H1 (cell line): Measurements from ENCODE around the gene GPD1L. TPM values are rescaled to one million over a fixed set of nuclear protein-coding genes. Genes with fewer than 3 reads are reported as not detected.

ENCODE experiments used
- CTCF ChIA-PET: fragments of 300-600 bp; sonication (Branson Sonifier 250); formaldehyde crosslinking; loops from one replicate; lab custom pipeline; 2021; ENCODE audit not compliant: partially characterized antibody; lab: Charles Lee
- POLR2A ChIA-PET: fragments of 300-600 bp; sonication (Branson Sonifier 250); formaldehyde crosslinking; loops from one replicate; lab custom pipeline; 2021; ENCODE audit warnings: inconsistent platforms; ENCODE audit not compliant: partially characterized antibody; lab: Charles Lee
- DNase-seq, 2 experiments: peaks; one replicate each; pipeline versions ENCODE4 v3.0.0 to v3.0.0-alpha.2; 2010 to 2022; ENCODE audit warnings: low spot score in 2 of 2, low read depth in 1 of 2, mixed read lengths in 1 of 2
- FAIRE-seq: peaks from 2 replicates; lab custom pipeline; 2011; peaks lifted over from hg19 to GRCh38; lab: Jason Lieb, UNC
- H2AFZ ChIP-seq: 2 replicates; pipeline ENCODE4 v1.8.1; 2012; ENCODE audit warnings: low read length, inconsistent platforms
- H2AK5ac ChIP-seq: 2 replicates; pipeline ENCODE4 v1.6.1; 2013; ENCODE audit warnings: low read depth, low read length
- H2BK120ac ChIP-seq: replicated peaks from 2 replicates; pipeline ENCODE3; 2013; ENCODE audit warnings: low read depth, low read length, inconsistent platforms
- H2BK12ac ChIP-seq: 2 replicates; pipeline ENCODE4 v1.6.1; 2013; ENCODE audit warnings: low read depth, low read length
- H2BK15ac ChIP-seq: 2 replicates; pipeline ENCODE4 v1.6.1; 2013; ENCODE audit warnings: low read length
- H2BK20ac ChIP-seq: 2 replicates; pipeline ENCODE4 v1.6.1; 2013; ENCODE audit warnings: low read length
- H2BK5ac ChIP-seq: 2 replicates; pipeline ENCODE4 v1.6.1; 2013; ENCODE audit warnings: low read depth, low read length
- H3K14ac ChIP-seq: 2 replicates; pipeline ENCODE4 v1.6.1; 2013; ENCODE audit warnings: inconsistent platforms; ENCODE audit not compliant: insufficient read length
- H3K18ac ChIP-seq: 2 replicates; pipeline ENCODE4 v1.6.1; 2013; ENCODE audit warnings: low read length; ENCODE audit errors: extremely low read depth
- H3K23ac ChIP-seq: 2 replicates; pipeline ENCODE4 v1.6.1; 2013; ENCODE audit warnings: inconsistent platforms; ENCODE audit not compliant: insufficient read length
- H3K23me2 ChIP-seq: 2 replicates; pipeline ENCODE4 v1.6.1; 2013; ENCODE audit warnings: low read depth, low read length
- H3K27ac ChIP-seq: 2 replicates; pipeline ENCODE4 v1.6.1; 2011; ENCODE audit warnings: low read depth, low read length, inconsistent platforms
- H3K27me3 ChIP-seq, 4 experiments: replicated peaks in 1 of 4; 1 replicate in 1 of 4; 2 replicates in 3 of 4; pipeline versions ENCODE4 v1.6.1 to v1.8.1; 2011 to 2013; ENCODE audit warnings: low read length in 3 of 4, mild to moderate bottlenecking in 3 of 4, inconsistent platforms in 2 of 4, mixed read lengths in 2 of 4, moderate library complexity in 1 of 4; ENCODE audit not compliant: control insufficient read depth in 3 of 4, insufficient read depth in 3 of 4; ENCODE audit errors: extremely low read depth in 1 of 4
- H3K36me3 ChIP-seq, 4 experiments: 2 replicates each; pipeline versions ENCODE4 v1.6.1 to v1.8.1; 2011 to 2013; ENCODE audit warnings: mild to moderate bottlenecking in 4 of 4, low read length in 3 of 4, moderate library complexity in 2 of 4, control low read depth in 1 of 4, inconsistent platforms in 1 of 4; ENCODE audit not compliant: insufficient read depth in 4 of 4, control insufficient read depth in 2 of 4
- H3K4ac ChIP-seq: replicated peaks from 2 replicates; pipeline ENCODE3; 2013; ENCODE audit warnings: low read length, low read depth, mixed read lengths, inconsistent platforms; ENCODE audit not compliant: insufficient read length
- H3K4me1 ChIP-seq, 4 experiments: replicated peaks in 1 of 4; 1 replicate in 1 of 4; 2 replicates in 3 of 4; pipeline versions ENCODE4 v1.6.1 to v1.8.1; 2011 to 2013; ENCODE audit warnings: low read length in 3 of 4, inconsistent platforms in 2 of 4, mixed read lengths in 1 of 4; ENCODE audit not compliant: insufficient read depth in 4 of 4, control insufficient read depth in 3 of 4
- H3K4me2 ChIP-seq, 2 experiments: 2 replicates each; pipeline versions ENCODE4 v1.6.1 to v1.8.1; 2011 to 2013; ENCODE audit warnings: low read depth in 2 of 2, low read length in 2 of 2, control low read depth in 1 of 2, inconsistent platforms in 1 of 2, mild to moderate bottlenecking in 1 of 2; ENCODE audit not compliant: insufficient read depth in 1 of 2
- H3K4me3 ChIP-seq, 4 experiments: fragments of 200-600, 300-600 bp in 1 of 4; sonication (generic), shearing (Covaris generic), sonication (Bioruptor Twin) in 1 of 4; 2 replicates each; pipeline versions ENCODE4 v1.5.1 to v1.8.1; 2011 to 2016; ENCODE audit warnings: low read length in 4 of 4, low read depth in 3 of 4, control low read depth in 2 of 4, inconsistent platforms in 2 of 4, mild to moderate bottlenecking in 2 of 4, mixed read lengths in 1 of 4, moderate library complexity in 1 of 4; ENCODE audit not compliant: insufficient read depth in 2 of 4; ENCODE audit errors: extremely low read depth in 1 of 4
- H3K56ac ChIP-seq: replicated peaks from 2 replicates; pipeline ENCODE3; 2013; ENCODE audit warnings: low read depth, mild to moderate bottlenecking, mixed read lengths, low read length, inconsistent platforms; ENCODE audit not compliant: insufficient read length
- H3K79me1 ChIP-seq: 2 replicates; pipeline ENCODE4 v1.6.1; 2013; ENCODE audit warnings: low read depth, low read length, control low read depth
- H3K79me2 ChIP-seq, 2 experiments: 2 replicates each; pipeline versions ENCODE4 v1.6.1 to v1.8.1; 2012 to 2013; ENCODE audit warnings: low read length in 2 of 2, mild to moderate bottlenecking in 2 of 2, inconsistent platforms in 1 of 2; ENCODE audit not compliant: insufficient read depth in 2 of 2, control insufficient read depth in 1 of 2
- H3K9ac ChIP-seq, 4 experiments: replicated peaks in 1 of 4; 1 replicate in 1 of 4; 2 replicates in 3 of 4; pipeline versions ENCODE4 v1.6.1 to v1.8.1; 2011 to 2013; ENCODE audit warnings: low read depth in 3 of 4, low read length in 3 of 4, control low read depth in 2 of 4, mild to moderate bottlenecking in 2 of 4, moderate library complexity in 2 of 4, inconsistent platforms in 1 of 4; ENCODE audit errors: extremely low read depth in 1 of 4
- H3K9me3 ChIP-seq, 2 experiments: 2 replicates each; pipeline versions ENCODE4 v1.6.1 to v1.8.1; 2012 to 2013; ENCODE audit warnings: mild to moderate bottlenecking in 2 of 2, moderate library complexity in 2 of 2, control low read depth in 1 of 2, inconsistent platforms in 1 of 2, low read depth in 1 of 2, low read length in 1 of 2, mixed read lengths in 1 of 2; ENCODE audit not compliant: insufficient read depth in 2 of 2
- H4K20me1 ChIP-seq, 2 experiments: replicated peaks in 1 of 2; 2 replicates each; pipeline versions ENCODE3 to v1.8.1; 2011 to 2013; ENCODE audit warnings: inconsistent platforms in 2 of 2, low read length in 2 of 2, mild to moderate bottlenecking in 1 of 2; ENCODE audit not compliant: insufficient read depth in 2 of 2, control insufficient read depth in 1 of 2
- H4K5ac ChIP-seq: 2 replicates; pipeline ENCODE4 v1.6.1; 2013; ENCODE audit warnings: low read length, low read depth, mixed read lengths, inconsistent platforms; ENCODE audit not compliant: insufficient read length
- H4K8ac ChIP-seq: 2 replicates; pipeline ENCODE4 v1.8.0; 2013; ENCODE audit warnings: mild to moderate bottlenecking, moderate library complexity, low read length, inconsistent platforms; ENCODE audit not compliant: insufficient read depth; ENCODE audit errors: extremely low read depth
- H4K91ac ChIP-seq: replicated peaks from 2 replicates; pipeline ENCODE3; 2013; ENCODE audit warnings: low read length, mixed read lengths, inconsistent platforms; ENCODE audit not compliant: insufficient read length
- BACH1 ChIP-seq: IDR thresholded peaks from 2 replicates; pipeline ENCODE4 v1.6.1; 2012; ENCODE audit warnings: low read length, improper control_type of control experiment
- CBX8 ChIP-seq: fragments of 300-800, 300-1000 bp; sonication (generic); IDR thresholded peaks from 2 replicates; pipeline ENCODE4 v1.7.1; 2016; ENCODE audit warnings: low read depth, low read length, borderline replicate concordance
- CREB1 ChIP-seq: IDR thresholded peaks from 2 replicates; pipeline ENCODE4 v1.6.1; 2012; ENCODE audit warnings: inconsistent platforms
- E2F6 ChIP-seq: IDR thresholded peaks from 2 replicates; pipeline ENCODE4 v1.6.1; 2012; ENCODE audit warnings: inconsistent platforms
- FOSL1 ChIP-seq: IDR thresholded peaks from 2 replicates; pipeline ENCODE4 v1.6.1; 2011; ENCODE audit warnings: mild to moderate bottlenecking, low read depth, low read length, moderate library complexity; ENCODE audit not compliant: insufficient read depth
- JUND ChIP-seq: IDR thresholded peaks from 2 replicates; pipeline ENCODE4 v1.6.1; 2011; ENCODE audit warnings: mild to moderate bottlenecking, improper control_type of control experiment, low read length
- KDM5A ChIP-seq: fragments of 200-600 bp; IDR thresholded peaks from 2 replicates; pipeline ENCODE4 v1.7.1; 2012; ENCODE audit warnings: mild to moderate bottlenecking, low read length, inconsistent platforms, mixed read lengths
- NANOG ChIP-seq: IDR thresholded peaks from 2 replicates; pipeline ENCODE4 v1.6.1; 2011; ENCODE audit warnings: low read length, low read depth, mild to moderate bottlenecking, inconsistent platforms; ENCODE audit not compliant: insufficient read depth, poor library complexity, severe bottlenecking
- NRF1 ChIP-seq: IDR thresholded peaks from 2 replicates; pipeline ENCODE4 v1.6.1; 2011; ENCODE audit warnings: mild to moderate bottlenecking, low read depth, low read length, improper control_type of control experiment
- SP2 ChIP-seq: IDR thresholded peaks from 2 replicates; pipeline ENCODE4 v1.6.1; 2012; ENCODE audit warnings: mild to moderate bottlenecking, low read length, inconsistent platforms
- SRF ChIP-seq: IDR thresholded peaks from 2 replicates; pipeline ENCODE4 v1.6.1; 2011; ENCODE audit warnings: mild to moderate bottlenecking, low read depth, low read length, moderate library complexity
- TAF1 ChIP-seq: IDR thresholded peaks from 2 replicates; pipeline ENCODE4 v1.6.1; 2011; ENCODE audit warnings: mild to moderate bottlenecking, low read depth, low read length
- TAF7 ChIP-seq: optimal IDR thresholded peaks from 2 replicates; pipeline ENCODE3; 2011; ENCODE audit warnings: low read depth, mild to moderate bottlenecking, inconsistent platforms, low read length, moderate library complexity, borderline replicate concordance
- TBP ChIP-seq: IDR thresholded peaks from 2 replicates; pipeline ENCODE4 v1.6.1; 2011; ENCODE audit warnings: low read depth, low read length, improper control_type of control experiment
- TEAD4 ChIP-seq: IDR thresholded peaks from 2 replicates; pipeline ENCODE4 v1.6.1; 2012; ENCODE audit warnings: low read depth, low read length, inconsistent platforms, mixed read lengths
- WGBS, 2 experiments: shearing (Covaris generic) in 1 of 2; methylation state at CpG; one replicate each; pipeline versions ENCODE4 v1.1.6 to v1.1.7; 2013 to 2015; ENCODE audit warnings: low lambda C conversion rate in 2 of 2, mixed read lengths in 2 of 2, inconsistent platforms in 1 of 2, low coverage in 1 of 2, missing lambda C conversion rate in 1 of 2; ENCODE audit not compliant: insufficient replicate concordance in 2 of 2, insufficient coverage in 1 of 2, insufficient read length in 1 of 2; ENCODE audit errors: extremely low coverage in 1 of 2, missing lambda C conversion rate in 1 of 2; 5-methylcytosine and 5-hydroxymethylcytosine counted together
- polyA plus RNA-seq, 7 experiments: library from polyadenylated mRNA; depleted of rRNA in 3 of 7; stranded (reverse) in 5 of 7; unstranded in 2 of 7; fragments of >200 nt in 5 of 7; fragments of 200-250 nt in 2 of 7; gene quantifications; 1 replicate in 5 of 7; 2 replicates in 1 of 7; 4 replicates in 1 of 7; pipeline versions ENCODE4 v1.2.1 to v1.2.3, GENCODE V29; 2011 to 2013; ENCODE audit warnings: missing spikeins in 2 of 7, mixed read lengths in 2 of 7
- total RNA-seq: library from RNA; stranded (reverse); fragmentation: NEBNext Ultra II Directional; extraction: Animal tissue kit (Norgen Biotek cat#: 25700); gene quantifications from 2 replicates; pipeline ENCODE4 v1.2.1, GENCODE V29; 2021

Gene GPD1L
- total and polyA plus RNA-seq, 2 of the 8 experiments (the other 6 are each of a cell fraction or from before 2014, with no cell fraction given): 2.4 to 8.4 TPM

GRCh38 chr3:32184187-32184730 is 77.8 kb downstream of the GPD1L start:
- no peaks in the 10 kb centered on the region; a peak in 1 of 7 replicates for H3K4me1 ChIP-seq
- H3K9ac ChIP-seq: no peak overlapping the region
- no peak overlapping the region for H2BK120ac ChIP-seq
- WGBS, 2 experiments: 80% methylated on average over 3 of the region's 3 CpGs; no CpG with 5 or more reads in 1 of the 2 experiments
- no peaks in the 10 kb centered on the region for H3K79me2 ChIP-seq
- no peaks in the 10 kb centered on the region for H3K23me2 ChIP-seq
- H3K36me3 ChIP-seq: no peaks in the 10 kb centered on the region
- no peak for FAIRE-seq
- no peaks in the 10 kb centered on the region for H3K9me3 ChIP-seq
- H3K27ac ChIP-seq: no peak overlapping the region
- no peak overlapping the region for H3K56ac ChIP-seq
- no peak overlapping the region for H2BK12ac ChIP-seq
- CTCF ChIA-PET: interaction anchor here (1.0 kb wide), 1 partner anchor 9 kb away, joined by 3 read pairs; no protein-coding TSS in a partner anchor
- no peaks in the 10 kb centered on the region for H4K20me1 ChIP-seq
- H2BK15ac ChIP-seq: no peak overlapping the region
- no peak overlapping the region for H3K4me2 ChIP-seq
- no peak overlapping the region for H3K18ac ChIP-seq
- no peak overlapping the region for H2AFZ ChIP-seq
- H3K14ac ChIP-seq: no peak overlapping the region
- no peak overlapping the region for H3K23ac ChIP-seq
- no peaks in the 10 kb centered on the region for H3K79me1 ChIP-seq
- no peak overlapping the region for H4K8ac ChIP-seq
- no peak overlapping the region for H2AK5ac ChIP-seq
- no peak for DNase-seq
- no peak overlapping the region for H3K4me3 ChIP-seq
- no peak overlapping the region for H4K91ac ChIP-seq
- no peaks in the 10 kb centered on the region for H3K27me3 ChIP-seq
- POLR2A ChIA-PET: no interaction called here
- no peak overlapping the region for H2BK5ac ChIP-seq
- no peak overlapping the region for H3K4ac ChIP-seq
- no peak overlapping the region for H2BK20ac ChIP-seq
- H4K5ac ChIP-seq: no peak overlapping the region
- TF ChIP-seq TAF7 (no peak), KDM5A (no peak), NRF1 (no peak), CBX8 (no peak), TBP (no peak), E2F6 (no peak), CREB1 (no peak), SP2 (no peak), FOSL1 (no peak), NANOG (no peak), TEAD4 (no peak), SRF (no peak), TAF1 (no peak), BACH1 (no peak), JUND (no peak)
